A172 (cell line): ENCODE measurements around the gene DRD2. TPM values are rescaled to one million over a fixed set of nuclear protein-coding genes. Genes with fewer than 3 reads are reported as not detected.
A peak's percentile ranks its signal among the peaks of the same experiment; 100 is the strongest.

ENCODE experiments used
- DNase-seq: peaks from one replicate; pipeline ENCODE4 v3.0.0-alpha.2; 2015; ENCODE audit warnings: low spot score
- total RNA-seq: library from RNA; depleted of rRNA; stranded (reverse); fragments of >200 nt; shearing (Covaris generic); gene quantifications from 2 replicates; pipeline ENCODE4 v1.2.3, GENCODE V29; 2014

DRD2 gene
- total RNA-seq, 1 experiment from 2014 or later = not detected

GRCh38 chr11:113484223-113484622 lies 9.0 kb upstream of the DRD2 start:
- no peak for DNase-seq

- peak; percentile 10 for DNase-seq
Observed at GRCh38 chr11:113481672-113482071, 6.5 kb upstream of the DRD2 start.

- no peak for DNase-seq
Observed at GRCh38 chr11:113481226-113481625, 6.0 kb upstream of the DRD2 start.

- DNase-seq = no peak
Observed at GRCh38 chr11:113477321-113477720, 2.1 kb upstream of the DRD2 start.

- no peak for DNase-seq
Observed at GRCh38 chr11:113476553-113476952, 1.4 kb upstream of the DRD2 start.

- peak; percentile 68 for DNase-seq
Observed at GRCh38 chr11:113474362-113475159, 637 bp downstream of the DRD2 start.

- DNase-seq = no peak
Observed at GRCh38 chr11:113473983-113474361, 1.2 kb downstream of the DRD2 start.

GRCh38 chr11:113472471-113472870 lies 2.7 kb downstream of the DRD2 start:
- no peak for DNase-seq

- DNase-seq = no peak
Observed at GRCh38 chr11:113470233-113470632, 5.0 kb downstream of the DRD2 start.

- DNase-seq = no peak
Observed at GRCh38 chr11:113468726-113469345, 6.4 kb downstream of the DRD2 start.

GRCh38 chr11:113467545-113467944 lies 7.7 kb downstream of the DRD2 start:
- DNase-seq = no peak

- DNase-seq = no peak
Observed at GRCh38 chr11:113465786-113466185, 9.4 kb downstream of the DRD2 start.

- no peak for DNase-seq
Observed at GRCh38 chr11:113464416-113464815, 10.8 kb downstream of the DRD2 start.

GRCh38 chr11:113462830-113463229 lies 12.4 kb downstream of the DRD2 start:
- no peak for DNase-seq

- no peak for DNase-seq
Observed at GRCh38 chr11:113461639-113462038, 13.6 kb downstream of the DRD2 start.

- no peak for DNase-seq
Observed at GRCh38 chr11:113460469-113460868, 14.7 kb downstream of the DRD2 start.

- no peak for DNase-seq
Observed at GRCh38 chr11:113458189-113458588, 17.0 kb downstream of the DRD2 start.

GRCh38 chr11:113457784-113458183 lies 17.4 kb downstream of the DRD2 start:
- no peak for DNase-seq

- no peak for DNase-seq
Observed at GRCh38 chr11:113454455-113454854, 20.7 kb downstream of the DRD2 start.

GRCh38 chr11:113449743-113450142 lies 25.5 kb downstream of the DRD2 start:
- no peak for DNase-seq

GRCh38 chr11:113448316-113448677 lies 26.9 kb downstream of the DRD2 start:
- DNase-seq = no peak

- DNase-seq = peak; percentile 89
Observed at GRCh38 chr11:113447621-113448315, 27.4 kb downstream of the DRD2 start.

- DNase-seq = no peak
Observed at GRCh38 chr11:113446938-113447337, 28.3 kb downstream of the DRD2 start.
